Loucy (cell line): ENCODE data around the gene TM9SF2.

Experiments
- H2AFZ ChIP-seq: fragments of 200-600 bp; sonication (generic); 2 replicates; pipeline ENCODE4 v1.6.0; 2016; ENCODE audit warnings: antibody characterized with exemption, mild to moderate bottlenecking, low read length, moderate library complexity
- H3F3A ChIP-seq: fragments of 200-600 bp; 2 replicates; pipeline ENCODE4 v1.6.0; 2016; ENCODE audit warnings: antibody characterized with exemption, low read depth, mild to moderate bottlenecking
- H3K27me3 ChIP-seq: fragments of 200-600 bp; sonication (generic); 2 replicates; pipeline ENCODE4 v1.6.1; 2014; ENCODE audit warnings: low read length, mild to moderate bottlenecking; ENCODE audit not compliant: insufficient read depth, poor library complexity, severe bottlenecking
- H3K36me3 ChIP-seq: fragments of 200-600 bp; sonication (generic); 2 replicates; pipeline ENCODE4 v1.6.1; 2016; ENCODE audit warnings: low read length; ENCODE audit not compliant: insufficient read depth
- H3K4me1 ChIP-seq: fragments of 200-600 bp; sonication (generic); 2 replicates; pipeline ENCODE4 v1.5.1; 2014; ENCODE audit warnings: low read length, mild to moderate bottlenecking; ENCODE audit not compliant: insufficient read depth, poor library complexity, severe bottlenecking
- H3K4me2 ChIP-seq: fragments of 200-600 bp; sonication (generic); 2 replicates; pipeline ENCODE4 v1.6.0; 2014; ENCODE audit warnings: antibody characterized with exemption, low read length, low read depth, mild to moderate bottlenecking; ENCODE audit not compliant: poor library complexity, severe bottlenecking
- H3K4me3 ChIP-seq: fragments of 200-600 bp; sonication (generic); 2 replicates; pipeline ENCODE4 v1.5.1; 2014; ENCODE audit warnings: low read length, mild to moderate bottlenecking, mixed read lengths; ENCODE audit not compliant: poor library complexity, severe bottlenecking
- H3K79me2 ChIP-seq: fragments of 200-600 bp; sonication (generic); 2 replicates; pipeline ENCODE4 v1.6.1; 2014; ENCODE audit warnings: low read length; ENCODE audit not compliant: insufficient read depth
- H3K9ac ChIP-seq: fragments of 200-600 bp; sonication (generic); 2 replicates; pipeline ENCODE4 v1.6.0; 2014; ENCODE audit warnings: mild to moderate bottlenecking, low read depth, low read length, moderate library complexity; ENCODE audit not compliant: poor library complexity, severe bottlenecking
- H3K9me2 ChIP-seq: fragments of 200-600 bp; sonication (generic); replicated peaks from 2 replicates; pipeline ENCODE4 v1.6.1; 2016; ENCODE audit warnings: low read depth, low read length, mixed read lengths
- H3K9me3 ChIP-seq: fragments of 200-600 bp; sonication (generic); 2 replicates; pipeline ENCODE4 v1.6.1; 2014; ENCODE audit warnings: mild to moderate bottlenecking, antibody characterized with exemption, low read length, low read depth; ENCODE audit not compliant: insufficient read depth
- H4K20me1 ChIP-seq: fragments of 200-600 bp; sonication (generic); 2 replicates; pipeline ENCODE4 v1.6.0; 2014; ENCODE audit warnings: antibody characterized with exemption, low read length, mild to moderate bottlenecking; ENCODE audit not compliant: insufficient read depth, poor library complexity, severe bottlenecking
- EZH2phosphoT487 ChIP-seq: fragments of 200-600 bp; IDR thresholded peaks from 2 replicates; pipeline ENCODE4 v1.6.1; 2018; ENCODE audit warnings: antibody characterized with exemption, mild to moderate bottlenecking, moderate library complexity, borderline replicate concordance
- TF ChIP-seq, protein P1 (sequence below): fragments of 200-600 bp; sonication (generic); conservative IDR thresholded peaks from 2 replicates; pipeline ENCODE4 v1.5.1; 2014; ENCODE audit warnings: mild to moderate bottlenecking, antibody characterized with exemption, low read length

The TM9SF2 gene

DNA sequence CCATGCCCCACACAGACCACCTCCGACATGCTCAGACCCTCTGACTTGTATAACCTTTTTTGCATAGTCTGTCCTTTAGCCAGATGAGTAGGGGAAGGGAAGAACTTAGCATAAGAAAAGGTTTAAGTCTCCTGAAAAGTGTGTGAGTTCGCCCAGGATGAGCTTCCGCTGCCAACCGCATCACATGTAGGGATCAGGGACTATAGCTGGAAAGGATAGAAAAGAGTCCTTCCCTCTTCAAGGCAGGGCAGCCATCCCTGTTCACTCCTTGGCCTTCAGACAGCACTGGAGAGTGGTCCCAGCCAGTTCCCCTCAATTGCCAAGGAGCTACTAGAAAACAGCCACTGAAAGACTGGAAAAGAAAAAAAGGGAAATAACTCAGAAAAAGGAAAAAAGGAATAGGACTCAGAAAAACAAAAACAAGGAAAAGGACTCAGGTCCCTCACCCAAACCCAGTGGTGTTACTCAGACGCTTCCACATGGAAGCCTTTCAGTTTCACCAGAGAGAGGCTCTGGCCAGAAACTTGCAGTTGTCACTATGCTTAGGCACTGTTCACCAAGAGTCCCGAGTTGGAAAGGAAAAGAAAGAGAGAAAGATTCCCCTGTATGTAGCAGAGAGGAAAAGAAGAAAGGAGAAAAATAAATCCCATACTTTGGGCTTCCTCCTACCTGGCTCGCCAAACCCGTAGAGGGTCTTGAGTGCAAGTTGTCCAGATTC is 5.6 kb upstream of the TM9SF2 start:
- peaks cover 34% of the 10 kb centered on the region for H3K4me1 ChIP-seq
- H3K4me3 ChIP-seq, result peak overlapping the region; percentile 76
- H3K79me2 ChIP-seq, result peaks cover 13% of the 10 kb centered on the region
- peaks cover 14% of the 10 kb centered on the region for H3F3A ChIP-seq
- H2AFZ ChIP-seq, result peak overlapping the region; percentile 76
- H3K9me2 ChIP-seq, result no peaks in the 10 kb centered on the region
- no peaks in the 10 kb centered on the region for H3K9me3 ChIP-seq
- no peaks in the 10 kb centered on the region for H3K36me3 ChIP-seq
- H3K27me3 ChIP-seq, result no peaks in the 10 kb centered on the region
- TF ChIP-seq, protein P1, sequence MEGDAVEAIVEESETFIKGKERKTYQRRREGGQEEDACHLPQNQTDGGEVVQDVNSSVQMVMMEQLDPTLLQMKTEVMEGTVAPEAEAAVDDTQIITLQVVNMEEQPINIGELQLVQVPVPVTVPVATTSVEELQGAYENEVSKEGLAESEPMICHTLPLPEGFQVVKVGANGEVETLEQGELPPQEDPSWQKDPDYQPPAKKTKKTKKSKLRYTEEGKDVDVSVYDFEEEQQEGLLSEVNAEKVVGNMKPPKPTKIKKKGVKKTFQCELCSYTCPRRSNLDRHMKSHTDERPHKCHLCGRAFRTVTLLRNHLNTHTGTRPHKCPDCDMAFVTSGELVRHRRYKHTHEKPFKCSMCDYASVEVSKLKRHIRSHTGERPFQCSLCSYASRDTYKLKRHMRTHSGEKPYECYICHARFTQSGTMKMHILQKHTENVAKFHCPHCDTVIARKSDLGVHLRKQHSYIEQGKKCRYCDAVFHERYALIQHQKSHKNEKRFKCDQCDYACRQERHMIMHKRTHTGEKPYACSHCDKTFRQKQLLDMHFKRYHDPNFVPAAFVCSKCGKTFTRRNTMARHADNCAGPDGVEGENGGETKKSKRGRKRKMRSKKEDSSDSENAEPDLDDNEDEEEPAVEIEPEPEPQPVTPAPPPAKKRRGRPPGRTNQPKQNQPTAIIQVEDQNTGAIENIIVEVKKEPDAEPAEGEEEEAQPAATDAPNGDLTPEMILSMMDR, result no peak
- TF ChIP-seq EZH2phosphoT487, result no peak
- peak overlapping the region; percentile 95 for H3K4me2 ChIP-seq
- peak overlapping the region; percentile 74 for H3K9ac ChIP-seq
- no peaks in the 10 kb centered on the region for H4K20me1 ChIP-seq

DNA sequence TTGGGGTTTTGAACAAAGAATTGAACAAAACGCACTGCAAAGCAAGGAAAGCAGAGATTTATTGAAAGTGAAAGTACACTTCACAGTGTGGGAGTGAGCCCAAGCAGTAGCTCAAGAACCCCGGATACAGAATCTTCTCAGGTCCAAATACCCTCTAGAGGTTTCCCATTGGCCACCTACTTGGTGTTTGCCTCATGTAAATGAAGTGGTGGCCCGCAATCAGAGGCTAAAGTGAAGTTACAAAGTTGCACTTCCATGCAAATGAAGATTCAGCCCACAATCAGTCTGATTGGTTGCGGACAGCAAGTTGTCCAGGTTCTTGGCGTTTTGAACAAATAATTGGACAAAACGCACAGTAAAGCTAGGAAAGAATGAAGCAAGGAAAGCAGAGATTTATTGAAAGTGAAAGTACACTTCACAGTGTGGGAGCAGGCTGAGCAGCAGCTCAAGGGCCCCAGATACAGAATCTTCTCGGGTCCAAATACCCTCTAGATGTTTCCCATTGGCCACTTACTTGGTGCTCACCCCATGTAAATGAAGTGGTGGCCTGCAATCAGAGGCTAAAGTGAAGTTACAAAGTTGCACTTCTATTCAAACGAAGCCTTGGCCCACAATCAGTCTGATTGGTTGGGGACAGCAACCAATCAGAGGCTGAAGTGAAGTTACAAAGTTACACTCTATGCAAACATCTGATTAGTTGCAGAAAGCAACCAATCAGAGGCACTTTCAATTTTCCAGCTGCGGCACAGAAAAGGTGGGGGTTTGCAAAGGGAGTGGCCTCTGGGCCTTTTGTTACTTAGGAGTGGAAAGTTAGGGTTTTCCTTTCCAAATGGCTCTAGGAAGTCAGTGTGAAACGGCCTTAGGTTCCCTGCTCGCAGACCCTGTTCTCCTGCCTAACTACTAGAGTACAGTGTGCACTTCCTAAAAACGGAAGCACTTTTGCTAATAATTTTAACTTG is 4.8 kb upstream of the TM9SF2 start:
- Histone ChIP-seq H3K9ac (peak overlapping the region; percentile 74), H3K36me3 (no peaks in the 10 kb centered on the region), H2AFZ (peak overlapping the region; percentile 77), H3K9me2 (no peaks in the 10 kb centered on the region), H3K4me1 (peaks cover 37% of the 10 kb centered on the region), H3K27me3 (peaks cover under 1% of the 10 kb centered on the region), H4K20me1 (peaks cover under 1% of the 10 kb centered on the region), H3F3A (peaks cover 14% of the 10 kb centered on the region), H3K9me3 (no peaks in the 10 kb centered on the region), H3K79me2 (peaks cover 15% of the 10 kb centered on the region), H3K4me3 (peak overlapping the region; percentile 76), H3K4me2 (peak overlapping the region; percentile 95)
- TF ChIP-seq, protein P1, result no peak
- TF ChIP-seq EZH2phosphoT487, result no peak

DNA sequence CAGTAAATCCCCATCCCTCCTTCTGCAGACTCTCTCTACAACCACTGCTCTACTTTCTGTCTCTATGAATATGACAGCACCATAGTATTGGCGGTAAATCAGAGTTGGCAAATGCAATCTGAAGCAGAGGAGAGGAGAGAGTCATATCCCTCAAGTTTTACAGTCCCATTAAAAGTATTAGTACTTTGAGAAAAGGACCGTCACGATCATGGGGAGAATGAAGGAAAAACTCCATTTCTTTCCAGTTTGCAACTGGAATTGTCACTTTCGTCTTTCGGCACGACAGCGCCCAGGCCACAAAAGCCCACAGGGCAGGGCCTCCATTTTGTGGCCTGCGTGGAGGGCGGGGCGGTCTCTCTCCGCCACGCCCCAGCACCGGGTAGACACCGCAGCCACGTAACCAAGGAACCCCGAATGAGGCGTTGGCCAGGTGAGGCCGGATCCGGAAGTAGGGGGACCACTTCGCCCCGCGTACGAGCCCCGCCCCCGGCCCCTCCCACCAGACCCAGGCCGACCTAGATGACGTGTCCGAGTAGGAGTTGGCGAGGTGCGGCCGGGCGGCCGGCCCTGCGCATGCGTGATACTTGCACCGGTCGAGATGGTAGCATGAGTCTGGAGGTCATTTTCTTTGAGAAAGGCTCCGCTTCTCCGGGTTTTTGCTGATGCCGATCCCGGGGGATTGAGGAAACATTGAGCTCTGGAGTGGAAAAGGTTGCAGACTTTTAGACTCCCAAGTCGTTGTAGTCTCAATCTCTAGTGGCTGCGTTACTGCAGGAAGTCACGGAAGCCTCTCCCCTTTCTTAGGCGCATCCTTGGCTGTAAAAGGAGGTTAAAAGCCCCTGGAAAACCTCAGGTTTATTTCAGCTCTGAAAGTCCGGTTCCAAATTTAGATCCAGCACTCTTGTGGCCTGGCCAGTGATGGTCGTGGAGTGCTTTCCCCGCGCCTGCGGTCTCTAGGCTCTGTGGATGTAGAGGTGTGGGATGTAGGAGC is 2.8 kb upstream of the TM9SF2 start:
- peaks cover 14% of the 10 kb centered on the region for H3F3A ChIP-seq

More for the DNA sequence above, 2.8 kb upstream of the TM9SF2 start:
- Histone ChIP-seq H3K9ac (peak overlapping the region; percentile 91), H2AFZ (peak overlapping the region; percentile 80), H3K79me2 (peaks cover 35% of the 10 kb centered on the region), H3K27me3 (peaks cover 4% of the 10 kb centered on the region), H4K20me1 (peaks cover 18% of the 10 kb centered on the region), H3K36me3 (no peaks in the 10 kb centered on the region), H3K4me2 (peak overlapping the region; percentile 95), H3K9me3 (no peaks in the 10 kb centered on the region), H3K4me3 (peak overlapping the region; percentile 90), H3K9me2 (no peaks in the 10 kb centered on the region), H3K4me1 (peaks cover 50% of the 10 kb centered on the region)
- no peak for TF ChIP-seq EZH2phosphoT487
- TF ChIP-seq, protein P1, result no peak
